Panc1 (cell line): Measurements from ENCODE around the gene HINFP. TPM values are rescaled to one million over a fixed set of nuclear protein-coding genes. Genes with fewer than 3 reads are reported as not detected.

Source experiments
- ATAC-seq: fragments of 200-7000 bp; cut with Tn5 transposase; 2 replicates; pipeline ENCODE4 v1.9.1; 2020; ENCODE audit warnings: mild to moderate bottlenecking, moderate library complexity
- BruUV-seq: library from RNA; stranded (reverse); fragments of 400-500 nt; replicated peaks from 2 replicates; lab custom pipeline; 2021; lab: Mats Ljungman, UMichigan
- CTCF ChIA-PET: fragments of 300-600 bp; sonication (Branson Sonifier 250); formaldehyde crosslinking; loops from one replicate; lab custom pipeline; 2022; ENCODE audit warnings: antibody characterized with exemption; lab: Charles Lee
- POLR2A ChIA-PET: fragments of 300-600 bp; sonication (Branson Sonifier 250); formaldehyde crosslinking; loops from one replicate; lab custom pipeline; 2022; ENCODE audit warnings: antibody characterized with exemption; lab: Charles Lee
- DNase-seq: peaks from one replicate; pipeline ENCODE4 v3.0.0-alpha.2; 2010; ENCODE audit warnings: low read depth, low spot score
- H3K27ac ChIP-seq: 2 replicates; pipeline ENCODE4 v1.5.1; 2011; ENCODE audit warnings: mild to moderate bottlenecking, low read length, inconsistent platforms
- H3K27me3 ChIP-seq: fragments of 200-500 bp; sonication (Bioruptor generic); 2 replicates; pipeline ENCODE4 v1.6.0; 2014; ENCODE audit warnings: low read length, inconsistent platforms; ENCODE audit not compliant: control insufficient read depth, insufficient read depth
- H3K36me3 ChIP-seq: fragments of 200-500 bp; sonication (Bioruptor generic); 2 replicates; pipeline ENCODE4 v1.5.1; 2014; ENCODE audit warnings: inconsistent platforms, mild to moderate bottlenecking, low read length, moderate library complexity; ENCODE audit not compliant: control insufficient read depth, insufficient read depth
- H3K4me1 ChIP-seq: 2 replicates; pipeline ENCODE4 v1.5.1; 2011; ENCODE audit warnings: inconsistent platforms, mild to moderate bottlenecking, low read length, moderate library complexity; ENCODE audit not compliant: control insufficient read depth, insufficient read depth
- H3K4me3 ChIP-seq, 2 experiments: 2 replicates each; pipeline ENCODE4 v1.5.1; 2011 to 2012; ENCODE audit warnings: low read depth in 2 of 2, low read length in 2 of 2, mild to moderate bottlenecking in 2 of 2, inconsistent platforms in 1 of 2, moderate library complexity in 1 of 2
- H3K9me3 ChIP-seq: fragments of 200-500 bp; sonication (Bioruptor generic); 2 replicates; pipeline ENCODE4 v1.5.1; 2014; ENCODE audit warnings: low read depth, mild to moderate bottlenecking, inconsistent platforms, low read length, moderate library complexity; ENCODE audit not compliant: control insufficient read depth, insufficient read depth
- POLR2AphosphoS5 ChIP-seq: IDR thresholded peaks from 2 replicates; pipeline ENCODE4 v1.6.1; 2012; ENCODE audit warnings: mild to moderate bottlenecking, low read depth, low read length, moderate library complexity
- SIN3A ChIP-seq: IDR thresholded peaks from 2 replicates; pipeline ENCODE4 v1.6.1; 2012; ENCODE audit warnings: low read depth, mild to moderate bottlenecking, low read length, moderate library complexity, borderline replicate concordance; ENCODE audit not compliant: insufficient read depth
- TCF7L2 ChIP-seq: IDR thresholded peaks from 2 replicates; pipeline ENCODE4 v1.6.1; 2011; ENCODE audit warnings: mild to moderate bottlenecking, low read depth, low read length, inconsistent platforms
- in situ Hi-C: cut with HindIII; loops from 2 replicates; pipeline ENCODE4 v1.10.0; 2016; ENCODE audit warnings: low sequenced_read_pairs, low pct_unique_long_range_greater_than_20kb
- intact Hi-C: fragments of 100-400 bp; cut with micrococcal nuclease; formaldehyde crosslinking; loops from one replicate; pipeline ENCODE4 v1.10.0; 2022; ENCODE audit not compliant: unreplicated experiment
- total RNA-seq: library from RNA; stranded (reverse); gene quantifications from one replicate; pipeline ENCODE4 v1.2.1, GENCODE V29; 2021; ENCODE audit not compliant: unreplicated experiment
- TF ChIP-seq, protein P1 (sequence below), 2 experiments: IDR thresholded peaks; 2 replicates each; pipeline ENCODE4 v1.6.1; 2011 to 2012; ENCODE audit warnings: low read depth in 2 of 2, control low read depth in 1 of 2, low read length in 1 of 2, mild to moderate bottlenecking in 1 of 2, moderate library complexity in 1 of 2; ENCODE audit not compliant: insufficient read depth in 1 of 2
- TF ChIP-seq, protein P2 (sequence below): fragments of 450-650 bp; IDR thresholded peaks from 2 replicates; pipeline ENCODE4 v1.5.1; 2017; ENCODE audit warnings: mild to moderate bottlenecking

The HINFP gene
- total RNA-seq, 1 experiment from 2014 or later, result 52.7 TPM

DNA sequence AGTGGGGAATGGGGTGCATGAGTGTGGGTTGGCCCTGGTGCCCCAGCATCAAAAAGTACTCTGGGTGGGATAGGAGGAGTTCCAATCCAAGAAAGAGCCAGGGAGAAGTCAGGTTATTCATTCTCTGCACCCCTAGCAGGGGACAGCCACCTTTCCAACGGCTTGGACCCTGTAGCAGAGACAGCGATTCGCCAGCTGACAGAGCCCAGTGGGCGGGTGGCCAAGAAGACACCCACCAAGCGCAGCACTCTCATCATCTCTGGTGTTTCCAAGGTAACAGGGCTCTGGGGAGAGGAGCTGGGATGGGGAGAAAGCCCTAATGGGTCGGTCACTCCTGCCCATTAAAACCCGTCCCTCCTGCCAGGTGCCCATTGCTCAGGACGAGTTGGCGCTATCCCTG is 7.7 kb upstream of the HINFP start:
- ChIA-PET POLR2A (no interaction called here), CTCF (no interaction called here)
- in situ Hi-C loops (no loop called here), intact Hi-C loops (no loop called here)
- H3K4me1 ChIP-seq, result peaks cover 2% of the 10 kb centered on the region
- no peaks in the 10 kb centered on the region for H3K9me3 ChIP-seq
- TF ChIP-seq POLR2AphosphoS5, result no peak
- TF ChIP-seq, protein P1, sequence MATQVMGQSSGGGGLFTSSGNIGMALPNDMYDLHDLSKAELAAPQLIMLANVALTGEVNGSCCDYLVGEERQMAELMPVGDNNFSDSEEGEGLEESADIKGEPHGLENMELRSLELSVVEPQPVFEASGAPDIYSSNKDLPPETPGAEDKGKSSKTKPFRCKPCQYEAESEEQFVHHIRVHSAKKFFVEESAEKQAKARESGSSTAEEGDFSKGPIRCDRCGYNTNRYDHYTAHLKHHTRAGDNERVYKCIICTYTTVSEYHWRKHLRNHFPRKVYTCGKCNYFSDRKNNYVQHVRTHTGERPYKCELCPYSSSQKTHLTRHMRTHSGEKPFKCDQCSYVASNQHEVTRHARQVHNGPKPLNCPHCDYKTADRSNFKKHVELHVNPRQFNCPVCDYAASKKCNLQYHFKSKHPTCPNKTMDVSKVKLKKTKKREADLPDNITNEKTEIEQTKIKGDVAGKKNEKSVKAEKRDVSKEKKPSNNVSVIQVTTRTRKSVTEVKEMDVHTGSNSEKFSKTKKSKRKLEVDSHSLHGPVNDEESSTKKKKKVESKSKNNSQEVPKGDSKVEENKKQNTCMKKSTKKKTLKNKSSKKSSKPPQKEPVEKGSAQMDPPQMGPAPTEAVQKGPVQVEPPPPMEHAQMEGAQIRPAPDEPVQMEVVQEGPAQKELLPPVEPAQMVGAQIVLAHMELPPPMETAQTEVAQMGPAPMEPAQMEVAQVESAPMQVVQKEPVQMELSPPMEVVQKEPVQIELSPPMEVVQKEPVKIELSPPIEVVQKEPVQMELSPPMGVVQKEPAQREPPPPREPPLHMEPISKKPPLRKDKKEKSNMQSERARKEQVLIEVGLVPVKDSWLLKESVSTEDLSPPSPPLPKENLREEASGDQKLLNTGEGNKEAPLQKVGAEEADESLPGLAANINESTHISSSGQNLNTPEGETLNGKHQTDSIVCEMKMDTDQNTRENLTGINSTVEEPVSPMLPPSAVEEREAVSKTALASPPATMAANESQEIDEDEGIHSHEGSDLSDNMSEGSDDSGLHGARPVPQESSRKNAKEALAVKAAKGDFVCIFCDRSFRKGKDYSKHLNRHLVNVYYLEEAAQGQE (IDR thresholded peaks at IDR 0.05; ENCODE audit: insufficient read depth in 1 of 2, low read depth in 2 of 2, low read length in 1 of 2), result no peak
- TF ChIP-seq TCF7L2, result no peak
- TF ChIP-seq, protein P2, sequence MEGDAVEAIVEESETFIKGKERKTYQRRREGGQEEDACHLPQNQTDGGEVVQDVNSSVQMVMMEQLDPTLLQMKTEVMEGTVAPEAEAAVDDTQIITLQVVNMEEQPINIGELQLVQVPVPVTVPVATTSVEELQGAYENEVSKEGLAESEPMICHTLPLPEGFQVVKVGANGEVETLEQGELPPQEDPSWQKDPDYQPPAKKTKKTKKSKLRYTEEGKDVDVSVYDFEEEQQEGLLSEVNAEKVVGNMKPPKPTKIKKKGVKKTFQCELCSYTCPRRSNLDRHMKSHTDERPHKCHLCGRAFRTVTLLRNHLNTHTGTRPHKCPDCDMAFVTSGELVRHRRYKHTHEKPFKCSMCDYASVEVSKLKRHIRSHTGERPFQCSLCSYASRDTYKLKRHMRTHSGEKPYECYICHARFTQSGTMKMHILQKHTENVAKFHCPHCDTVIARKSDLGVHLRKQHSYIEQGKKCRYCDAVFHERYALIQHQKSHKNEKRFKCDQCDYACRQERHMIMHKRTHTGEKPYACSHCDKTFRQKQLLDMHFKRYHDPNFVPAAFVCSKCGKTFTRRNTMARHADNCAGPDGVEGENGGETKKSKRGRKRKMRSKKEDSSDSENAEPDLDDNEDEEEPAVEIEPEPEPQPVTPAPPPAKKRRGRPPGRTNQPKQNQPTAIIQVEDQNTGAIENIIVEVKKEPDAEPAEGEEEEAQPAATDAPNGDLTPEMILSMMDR, result no peak
- TF ChIP-seq SIN3A, result no peak
- no peak overlapping the region for H3K27ac ChIP-seq
- H3K4me3 ChIP-seq, result no peak overlapping the region
- no peak for DNase-seq
- H3K36me3 ChIP-seq, result no peaks in the 10 kb centered on the region
- ATAC-seq, result no peak
- H3K27me3 ChIP-seq, result no peaks in the 10 kb centered on the region
- no TSS peak for BruUV-seq

DNA sequence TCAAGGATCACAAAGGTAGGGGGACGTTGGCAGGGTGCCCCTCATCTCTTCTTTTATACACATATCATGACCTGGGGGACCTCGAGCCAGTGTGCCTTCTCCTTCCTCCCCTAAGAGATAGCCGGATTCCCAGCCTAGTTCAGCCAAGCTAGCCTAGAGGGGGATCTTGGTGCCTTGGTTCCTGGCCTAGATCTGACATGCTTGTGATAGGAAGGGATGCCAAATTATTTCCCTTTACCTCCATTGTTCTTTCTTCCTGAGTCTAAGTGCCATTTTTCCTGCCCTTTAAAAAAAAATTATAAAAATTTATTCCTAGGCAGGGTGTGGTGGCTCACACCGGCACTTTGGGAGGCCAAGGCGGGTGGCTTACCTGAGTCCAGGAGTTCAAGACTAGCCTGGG is 7.0 kb upstream of the HINFP start:
- H3K27ac ChIP-seq, result no peak overlapping the region
- H3K36me3 ChIP-seq, result no peaks in the 10 kb centered on the region
- no peak overlapping the region for H3K4me3 ChIP-seq
- BruUV-seq, result no TSS peak
- no peaks in the 10 kb centered on the region for H3K4me1 ChIP-seq
- TF ChIP-seq, protein P2, result no peak
- TF ChIP-seq, protein P1 (IDR thresholded peaks at IDR 0.05; ENCODE audit: insufficient read depth in 1 of 2, low read depth in 2 of 2, low read length in 1 of 2), result no peak
- TF ChIP-seq TCF7L2 (no peak), POLR2AphosphoS5 (no peak), SIN3A (no peak)
- CTCF ChIA-PET, result no interaction called here
- in situ Hi-C loops, result no loop called here
- POLR2A ChIA-PET, result no interaction called here
- ATAC-seq (no peak), DNase-seq (no peak)
- no peaks in the 10 kb centered on the region for H3K27me3 ChIP-seq
- no peaks in the 10 kb centered on the region for H3K9me3 ChIP-seq
- intact Hi-C loops, result no loop called here
